ENCODE results near the gene ZNF888. TPM values are rescaled to one million over a fixed set of nuclear protein-coding genes. Genes with fewer than 3 reads are reported as not detected.
A peak's percentile ranks its signal among the peaks of the same experiment; 100 is the strongest.
"Not testable (repeated sequence)": the region's sequence is repeated elsewhere in the genome, so short reads cannot be mapped to it uniquely, and the experiment has no call there.

Gene ZNF888
- total RNA-seq, 1 donor from 2014 or later, result 6.5 TPM

DNA sequence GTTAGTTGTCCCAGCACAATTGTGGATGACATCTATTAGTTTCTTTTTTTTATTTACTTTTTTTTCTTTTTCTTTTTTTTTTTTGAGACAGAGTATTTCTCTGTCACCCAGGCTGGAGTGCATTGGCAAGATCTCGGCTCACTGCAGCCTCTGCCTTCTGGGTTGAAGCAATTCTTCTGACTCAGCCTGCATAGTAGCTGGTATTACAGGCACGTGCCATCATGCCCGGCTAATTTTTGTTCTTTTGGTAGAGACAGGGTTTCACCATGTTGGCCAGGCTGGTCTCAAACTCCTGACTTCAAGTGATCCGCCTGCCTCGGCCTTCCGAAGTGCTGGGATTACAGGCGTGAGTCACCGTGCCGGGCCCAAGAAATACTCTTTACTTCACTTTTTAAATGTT lies 1.4 kb upstream of the ZNF888 start:
- peaks cover 38% of the 10 kb centered on the region for H3K36me3 Mint-ChIP-seq (ENCODE audit: low read depth)
- DNase-seq, H3K27me3 Mint-ChIP-seq, H3K4me3 Mint-ChIP-seq, H3K27ac Mint-ChIP-seq, H3K9me3 Mint-ChIP-seq: not testable (repeated sequence)
- intact Hi-C loops (cut with micrococcal nuclease), result loop anchor here (10.0 kb wide), 1 partner anchor 140 kb away; the partner anchor contains the start of gene ZNF600
- peaks cover 19% of the 10 kb centered on the region for H3K4me1 Mint-ChIP-seq

DNA sequence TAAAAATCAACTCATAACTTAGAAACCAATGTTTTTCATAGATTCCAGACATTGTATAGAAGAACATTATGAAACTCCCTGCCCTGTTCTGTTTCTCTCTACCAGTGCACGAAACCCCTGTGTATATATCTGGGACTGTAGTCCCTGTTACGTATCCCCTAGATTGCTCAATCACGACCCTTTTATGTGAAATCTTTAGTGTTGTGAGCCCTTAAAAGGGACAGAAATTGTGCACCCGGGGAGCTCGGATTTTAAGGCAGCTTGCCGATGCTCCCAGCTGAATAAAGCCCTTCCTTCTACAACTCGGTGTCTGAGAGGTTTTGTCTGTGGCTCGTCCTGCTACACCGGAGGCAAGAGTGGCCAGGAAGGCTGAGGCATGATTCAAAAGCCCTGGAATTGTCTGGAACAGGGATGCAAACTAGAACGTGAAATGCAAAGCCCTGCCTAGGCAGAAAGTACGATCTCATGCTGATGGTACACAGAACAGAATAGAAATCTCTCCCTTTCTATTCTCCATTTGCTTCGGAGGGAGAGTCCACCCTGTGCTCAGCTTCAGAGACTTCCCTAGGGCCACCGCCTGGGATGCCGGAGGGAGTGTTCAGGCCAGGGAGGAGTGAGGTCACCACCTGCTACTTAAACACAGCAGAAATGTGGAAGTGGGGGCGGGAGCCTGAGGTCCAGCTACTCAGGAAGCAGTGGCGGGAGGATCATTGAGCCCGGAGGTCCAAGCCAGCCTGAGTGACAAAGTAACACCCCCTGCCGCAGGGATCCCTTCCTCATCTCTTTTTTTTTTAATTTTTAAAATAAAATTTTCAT lies 758 bp upstream of the ZNF888 start:
- Mint-ChIP-seq H3K27me3 (no peaks in the 10 kb centered on the region), H3K4me3 (peak overlapping the region; percentile 89), H3K4me1 (peaks cover 19% of the 10 kb centered on the region), H3K9me3 (peaks cover 4% of the 10 kb centered on the region), H3K27ac (peak overlapping the region; percentile 96), H3K36me3 (ENCODE audit: low read depth) (peaks cover 31% of the 10 kb centered on the region)
- DNase-seq, result no peak
- intact Hi-C loops (cut with micrococcal nuclease), result loop anchor here (2.0 to 10.0 kb wide), 6 partner anchors 19 to 285 kb away; partner anchors contain the start of genes ZNF320, ZNF468, ZNF600 and ZNF611

GRCh38 chr19:52917531-52917930 lies 5.7 kb downstream of the ZNF888 start:
- intact Hi-C loops (cut with micrococcal nuclease), result no loop called here
- H3K27me3 Mint-ChIP-seq, result no peaks in the 10 kb centered on the region
- DNase-seq, result no peak
- H3K27ac Mint-ChIP-seq, result no peak overlapping the region
- peaks cover 60% of the 10 kb centered on the region for H3K36me3 Mint-ChIP-seq (ENCODE audit: low read depth)
- H3K9me3 Mint-ChIP-seq, result peaks cover 14% of the 10 kb centered on the region
- H3K4me3 Mint-ChIP-seq, result no peak overlapping the region
- H3K4me1 Mint-ChIP-seq, result peaks cover 11% of the 10 kb centered on the region

DNA sequence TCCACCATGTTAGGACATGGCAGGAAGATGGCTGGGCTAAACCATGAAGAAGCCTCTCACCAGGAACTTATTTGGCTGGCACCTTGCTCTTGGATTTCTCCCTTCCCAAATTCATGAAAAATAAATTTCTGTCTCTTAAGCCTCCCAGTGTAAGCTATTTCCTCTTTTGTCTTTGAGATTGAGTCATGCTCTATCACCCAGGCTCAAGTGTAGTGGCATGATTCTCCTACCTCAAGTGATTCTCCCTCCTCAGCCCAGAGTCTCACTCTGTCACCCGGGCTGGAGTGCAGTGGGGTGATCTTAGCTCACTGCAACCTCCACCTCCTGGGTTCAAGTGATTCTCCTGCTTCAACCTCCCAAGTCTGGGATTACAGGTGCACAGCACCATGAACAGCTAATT lies 12.6 kb downstream of the ZNF888 start:
- Mint-ChIP-seq H3K27ac (no peak overlapping the region), H3K9me3 (peaks cover 38% of the 10 kb centered on the region), H3K4me1 (no peaks in the 10 kb centered on the region), H3K27me3 (no peaks in the 10 kb centered on the region), H3K36me3 (ENCODE audit: low read depth) (peaks cover 77% of the 10 kb centered on the region), H3K4me3 (no peak overlapping the region)
- no peak for DNase-seq
- intact Hi-C loops (cut with micrococcal nuclease), result no loop called here

- H3K4me3 Mint-ChIP-seq; H3K4me1 Mint-ChIP-seq; H3K27ac Mint-ChIP-seq; intact Hi-C loops (cut with micrococcal nuclease); H3K27me3 Mint-ChIP-seq; DNase-seq: not testable (repeated sequence)
- H3K9me3 Mint-ChIP-seq, result peaks cover 28% of the 10 kb centered on the region
- H3K36me3 Mint-ChIP-seq (ENCODE audit: low read depth), result peaks cover 38% of the 10 kb centered on the region
These were observed 19.0 kb downstream of the ZNF888 start for GRCh38 chr19:52904052-52904780.

GRCh38 chr19:52901842-52902241 lies 21.4 kb downstream of the ZNF888 start:
- no peak for DNase-seq
- Mint-ChIP-seq H3K27ac (no peak overlapping the region), H3K4me3 (no peak overlapping the region), H3K9me3 (peaks cover 24% of the 10 kb centered on the region), H3K27me3 (no peaks in the 10 kb centered on the region), H3K4me1 (peaks cover under 1% of the 10 kb centered on the region), H3K36me3 (ENCODE audit: low read depth) (peaks cover 25% of the 10 kb centered on the region)
- intact Hi-C loops (cut with micrococcal nuclease), result no loop called here

DNA sequence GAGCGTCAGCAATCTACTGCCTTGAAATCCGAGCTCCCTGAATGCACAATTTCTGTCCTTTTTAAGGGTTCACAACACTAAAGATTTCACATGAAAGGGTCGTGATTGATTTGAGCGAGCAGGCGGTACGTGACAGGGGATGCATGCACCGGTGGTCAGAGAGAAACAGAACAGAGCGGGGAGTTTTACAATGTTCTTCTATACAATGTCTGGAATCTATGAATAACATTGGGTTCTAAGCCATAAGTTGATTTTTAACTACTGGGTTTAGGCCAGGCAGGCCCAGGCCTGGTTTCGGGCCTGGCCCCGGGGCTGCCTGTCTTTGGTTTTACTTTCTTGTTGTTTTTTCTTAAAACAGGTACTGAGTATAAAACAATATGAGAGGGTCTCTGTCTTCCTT lies 24.6 kb downstream of the ZNF888 start:
- intact Hi-C loops (cut with micrococcal nuclease), result loop anchor here (5.0 kb wide), 2 partner anchors 111 to 371 kb away; partner anchors contain the start of genes ZNF600 and ZNF808
- Mint-ChIP-seq H3K9me3 (peaks cover 18% of the 10 kb centered on the region), H3K27ac (peak overlapping the region; percentile 25), H3K36me3 (ENCODE audit: low read depth) (peaks cover 25% of the 10 kb centered on the region), H3K4me3 (peak overlapping the region; percentile 32)
- not testable (repeated sequence) for DNase-seq, H3K27me3 Mint-ChIP-seq, H3K4me1 Mint-ChIP-seq

- Mint-ChIP-seq H3K27me3 (no peaks in the 10 kb centered on the region), H3K4me1 (peaks cover 7% of the 10 kb centered on the region), H3K27ac (no peak overlapping the region), H3K36me3 (ENCODE audit: low read depth) (peaks cover 28% of the 10 kb centered on the region), H3K9me3 (peaks cover 18% of the 10 kb centered on the region), H3K4me3 (no peak overlapping the region)
- intact Hi-C loops (cut with micrococcal nuclease), result loop anchor here (5.0 kb wide), 2 partner anchors 111 to 371 kb away; partner anchors contain the start of genes ZNF600 and ZNF808
- no peak for DNase-seq
These were observed 25.1 kb downstream of the ZNF888 start for GRCh38 chr19:52898101-52898500.

DNA sequence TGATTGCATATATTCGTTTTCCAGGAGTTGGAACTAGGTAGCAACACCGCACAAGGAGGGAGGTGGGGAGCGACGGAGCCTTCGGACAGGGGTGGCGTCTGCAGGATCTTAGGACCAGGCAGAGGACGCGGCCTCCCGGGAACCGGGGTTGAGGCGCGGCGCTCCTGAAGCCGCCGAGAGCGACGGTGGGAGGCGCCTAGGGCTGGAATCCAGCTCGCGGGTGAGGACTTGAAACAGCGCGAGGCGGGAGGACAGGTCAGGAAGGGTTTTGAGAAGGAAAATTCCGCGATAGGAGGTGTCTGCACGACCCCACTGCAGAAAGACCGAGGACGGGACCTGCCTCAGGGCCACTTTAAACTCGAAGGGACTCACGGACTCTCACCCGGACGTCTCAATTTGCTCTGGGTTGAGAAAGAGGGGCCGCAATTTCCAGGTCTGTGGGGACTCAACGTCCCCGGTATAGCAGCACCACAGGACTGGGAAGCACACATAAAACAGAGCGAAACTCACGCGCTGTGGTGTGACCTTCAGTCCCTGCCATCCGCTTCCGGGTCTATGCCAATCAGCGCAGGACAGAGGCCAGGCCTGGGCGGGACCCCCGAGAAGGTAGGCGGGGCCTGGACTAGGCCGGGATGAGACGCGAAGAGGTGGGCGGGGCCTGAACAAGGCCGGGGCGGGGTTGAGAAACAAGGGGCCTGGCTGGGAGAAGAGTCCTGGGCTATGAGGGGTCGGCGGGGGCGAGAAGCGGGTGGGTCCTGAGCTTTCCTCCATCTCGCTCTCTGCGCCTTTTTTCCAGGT lies 25.9 kb downstream of the ZNF888 start, which contains the start of gene ZNF320:
Gene ZNF320, minus strand, starts transcription at position 498 of the 798 bp plus-strand sequence. CDS start 7,380 bp downstream, outside the sequence.
- Mint-ChIP-seq H3K4me1 (peaks cover 7% of the 10 kb centered on the region), H3K36me3 (ENCODE audit: low read depth) (peaks cover 35% of the 10 kb centered on the region), H3K9me3 (peaks cover 18% of the 10 kb centered on the region), H3K4me3 (peak within 1 kb of the TSS; percentile 92), H3K27me3 (no peaks in the 10 kb centered on the region), H3K27ac (peak within 1 kb of the TSS; percentile 93)
- intact Hi-C loops (cut with micrococcal nuclease), result loop anchor here (1.0 to 5.0 kb wide), 7 partner anchors 25 to 370 kb away; partner anchors contain the start of genes ZNF160, ZNF600, ZNF611 and ZNF808
- DNase-seq, result peak; percentile 98

DNA sequence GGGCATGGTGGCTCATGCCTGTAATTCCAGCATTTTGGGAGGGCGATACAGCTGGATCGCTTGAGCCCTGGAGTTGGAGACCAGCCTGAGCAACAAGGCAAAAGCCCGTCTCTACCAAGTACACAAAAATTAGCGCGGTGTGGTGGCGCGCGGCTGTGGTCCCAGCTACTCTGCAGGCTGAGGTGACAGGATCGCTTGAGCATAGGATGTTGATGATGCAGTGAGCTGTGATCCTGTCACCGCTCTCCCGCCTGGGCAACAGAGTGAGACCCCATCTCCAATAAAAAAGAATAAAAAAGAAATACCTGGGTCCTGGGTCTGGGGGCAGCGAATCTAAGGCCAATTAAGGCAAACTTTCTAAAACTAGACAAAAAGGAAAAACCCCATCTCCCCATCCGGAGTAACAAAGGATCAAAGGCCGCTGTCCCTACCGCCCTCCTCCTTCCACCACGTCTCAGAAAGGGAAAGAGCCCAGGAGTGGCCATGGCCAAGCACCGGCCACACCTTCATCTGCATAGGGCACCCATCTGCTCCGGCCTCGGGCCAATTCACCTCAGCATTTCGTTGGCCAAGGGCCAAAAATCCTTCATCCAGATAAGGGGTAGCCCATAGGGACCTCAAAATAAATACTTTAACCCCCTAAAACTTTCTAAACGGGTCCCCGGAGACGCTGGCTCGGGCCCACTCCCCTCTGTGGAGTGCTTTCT lies 26.6 kb downstream of the ZNF888 start:
- no peak for DNase-seq
- Mint-ChIP-seq H3K27me3 (no peaks in the 10 kb centered on the region), H3K36me3 (ENCODE audit: low read depth) (peaks cover 39% of the 10 kb centered on the region), H3K4me3 (peak overlapping the region; percentile 92), H3K9me3 (peaks cover 18% of the 10 kb centered on the region), H3K4me1 (peaks cover 7% of the 10 kb centered on the region), H3K27ac (peak overlapping the region; percentile 93)
- intact Hi-C loops (cut with micrococcal nuclease), result loop anchor here (1.0 to 5.0 kb wide), 7 partner anchors 26 to 369 kb away; partner anchors contain the start of genes ZNF160, ZNF600, ZNF611 and ZNF808

DNA sequence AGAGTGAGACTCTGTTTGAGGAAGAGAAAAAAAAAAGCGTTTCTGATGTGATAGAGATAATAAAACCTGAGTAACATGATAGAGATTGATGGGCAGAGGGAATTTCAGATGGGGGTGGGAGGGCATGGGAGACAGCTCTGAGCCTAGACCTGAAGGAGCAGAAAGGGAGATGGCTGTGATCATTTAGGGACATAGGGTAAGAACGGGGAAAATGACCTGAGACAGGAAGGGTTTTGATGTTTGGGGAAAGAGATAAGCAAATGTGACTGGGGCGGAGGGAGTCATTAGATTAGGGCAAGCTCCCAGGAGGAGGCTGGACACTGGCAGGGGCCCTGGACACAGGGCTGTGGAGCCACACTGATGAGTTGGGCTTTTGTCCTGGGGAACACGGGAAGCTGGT lies 31.9 kb downstream of the ZNF888 start:
- intact Hi-C loops (cut with micrococcal nuclease), result no loop called here
- Mint-ChIP-seq H3K27ac (no peak overlapping the region), H3K4me3 (no peak overlapping the region)

GRCh38 chr19:52889931-52890330 lies 33.3 kb downstream of the ZNF888 start:
- Mint-ChIP-seq H3K4me3 (no peak overlapping the region), H3K27ac (no peak overlapping the region), H3K4me1 (peaks cover 3% of the 10 kb centered on the region), H3K9me3 (peaks cover 30% of the 10 kb centered on the region), H3K36me3 (ENCODE audit: low read depth) (peaks cover 79% of the 10 kb centered on the region), H3K27me3 (no peaks in the 10 kb centered on the region)
- intact Hi-C loops (cut with micrococcal nuclease), result no loop called here
- no peak for DNase-seq

More for the DNA sequence above, 31.9 kb downstream of the ZNF888 start:
- Mint-ChIP-seq H3K36me3 (ENCODE audit: low read depth) (peaks cover 76% of the 10 kb centered on the region), H3K9me3 (peaks cover 29% of the 10 kb centered on the region), H3K27me3 (no peaks in the 10 kb centered on the region), H3K4me1 (peaks cover 4% of the 10 kb centered on the region)
- no peak for DNase-seq

- Mint-ChIP-seq H3K9me3 (peaks cover 27% of the 10 kb centered on the region), H3K27ac (no peak overlapping the region), H3K36me3 (ENCODE audit: low read depth) (peaks cover 80% of the 10 kb centered on the region), H3K4me1 (no peaks in the 10 kb centered on the region), H3K4me3 (no peak overlapping the region), H3K27me3 (no peaks in the 10 kb centered on the region)
- no peak for DNase-seq
- intact Hi-C loops (cut with micrococcal nuclease), result no loop called here
These were observed 34.2 kb downstream of the ZNF888 start for GRCh38 chr19:52889076-52889475.
